Glutamatergic neuron (in vitro differentiated cells): Measurements from ENCODE around the gene COG1. TPM values are rescaled to one million over a fixed set of nuclear protein-coding genes. Genes with fewer than 3 reads are reported as not detected.
A peak's percentile ranks its signal among the peaks of the same experiment; 100 is the strongest.

Experiments
- DNase-seq: peaks from one replicate; pipeline ENCODE4 v3.0.0; 2022
- H3K27ac Mint-ChIP-seq: one replicate; pipeline ENCODE4 v1.8.0; 2020; ENCODE audit warnings: mild to moderate bottlenecking, mixed read lengths, inconsistent platforms; ENCODE audit not compliant: unreplicated experiment
- H3K27me3 Mint-ChIP-seq: one replicate; pipeline ENCODE4 v1.8.0; 2020; ENCODE audit warnings: mild to moderate bottlenecking, moderate library complexity, mixed read lengths, inconsistent platforms; ENCODE audit not compliant: unreplicated experiment
- H3K36me3 Mint-ChIP-seq: one replicate; pipeline ENCODE4 v1.8.0; 2020; ENCODE audit warnings: mild to moderate bottlenecking, mixed read lengths, inconsistent platforms; ENCODE audit not compliant: unreplicated experiment
- H3K4me1 Mint-ChIP-seq: one replicate; pipeline ENCODE4 v1.8.0; 2020; ENCODE audit warnings: mild to moderate bottlenecking, low read depth, mixed read lengths, inconsistent platforms; ENCODE audit not compliant: unreplicated experiment
- H3K4me3 Mint-ChIP-seq: one replicate; pipeline ENCODE4 v1.8.0; 2020; ENCODE audit warnings: mild to moderate bottlenecking, mixed read lengths, inconsistent platforms; ENCODE audit not compliant: unreplicated experiment
- H3K9me3 Mint-ChIP-seq: one replicate; pipeline ENCODE4 v1.8.0; 2020; ENCODE audit warnings: mild to moderate bottlenecking, moderate library complexity, mixed read lengths, inconsistent platforms; ENCODE audit not compliant: unreplicated experiment
- total RNA-seq: library from RNA; stranded (reverse); fragmentation: NEBNext Ultra II Directional; extraction: Animal tissue kit (Norgen Biotek cat#: 25700); gene quantifications from one replicate; pipeline ENCODE4 v1.2.1, GENCODE V29; 2021; ENCODE audit not compliant: unreplicated experiment
- TF ChIP-seq, protein P1 (sequence below): fragments of 200-600 bp; sonication (generic); IDR thresholded peaks from one replicate; pipeline ENCODE4 v1.5.0; 2021; ENCODE audit not compliant: partially characterized antibody, unreplicated experiment

COG1 gene
- total RNA-seq, 1 donor from 2014 or later = 43.1 TPM

DNA sequence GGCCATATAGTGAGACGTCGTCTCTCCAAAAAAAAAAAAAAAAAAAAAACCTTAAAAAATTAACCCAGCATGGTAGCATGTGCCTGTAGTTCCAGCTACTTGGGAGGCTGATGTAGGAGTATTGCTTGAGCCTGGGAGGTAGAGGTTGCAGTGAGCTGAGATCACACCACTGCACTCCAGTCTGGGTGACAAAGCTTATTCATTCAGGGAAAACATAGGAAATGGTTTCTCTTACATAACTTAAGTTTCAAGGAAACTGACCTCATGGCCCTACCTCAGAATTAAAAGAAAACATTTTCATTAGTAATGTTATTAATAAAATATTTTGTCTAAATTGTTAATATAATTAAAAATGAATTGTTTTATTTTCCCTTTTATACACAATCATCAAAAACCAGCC, 31.4 kb downstream of the COG1 start:
- no peak overlapping the region for H3K4me3 Mint-ChIP-seq
- peaks cover 26% of the 10 kb centered on the region for H3K4me1 Mint-ChIP-seq
- H3K27me3 Mint-ChIP-seq = no peaks in the 10 kb centered on the region
- DNase-seq = no peak
- H3K36me3 Mint-ChIP-seq = no peaks in the 10 kb centered on the region
- TF ChIP-seq, protein P1, sequence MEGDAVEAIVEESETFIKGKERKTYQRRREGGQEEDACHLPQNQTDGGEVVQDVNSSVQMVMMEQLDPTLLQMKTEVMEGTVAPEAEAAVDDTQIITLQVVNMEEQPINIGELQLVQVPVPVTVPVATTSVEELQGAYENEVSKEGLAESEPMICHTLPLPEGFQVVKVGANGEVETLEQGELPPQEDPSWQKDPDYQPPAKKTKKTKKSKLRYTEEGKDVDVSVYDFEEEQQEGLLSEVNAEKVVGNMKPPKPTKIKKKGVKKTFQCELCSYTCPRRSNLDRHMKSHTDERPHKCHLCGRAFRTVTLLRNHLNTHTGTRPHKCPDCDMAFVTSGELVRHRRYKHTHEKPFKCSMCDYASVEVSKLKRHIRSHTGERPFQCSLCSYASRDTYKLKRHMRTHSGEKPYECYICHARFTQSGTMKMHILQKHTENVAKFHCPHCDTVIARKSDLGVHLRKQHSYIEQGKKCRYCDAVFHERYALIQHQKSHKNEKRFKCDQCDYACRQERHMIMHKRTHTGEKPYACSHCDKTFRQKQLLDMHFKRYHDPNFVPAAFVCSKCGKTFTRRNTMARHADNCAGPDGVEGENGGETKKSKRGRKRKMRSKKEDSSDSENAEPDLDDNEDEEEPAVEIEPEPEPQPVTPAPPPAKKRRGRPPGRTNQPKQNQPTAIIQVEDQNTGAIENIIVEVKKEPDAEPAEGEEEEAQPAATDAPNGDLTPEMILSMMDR = no peak
- H3K27ac Mint-ChIP-seq = no peak overlapping the region
- H3K9me3 Mint-ChIP-seq = no peaks in the 10 kb centered on the region

DNA sequence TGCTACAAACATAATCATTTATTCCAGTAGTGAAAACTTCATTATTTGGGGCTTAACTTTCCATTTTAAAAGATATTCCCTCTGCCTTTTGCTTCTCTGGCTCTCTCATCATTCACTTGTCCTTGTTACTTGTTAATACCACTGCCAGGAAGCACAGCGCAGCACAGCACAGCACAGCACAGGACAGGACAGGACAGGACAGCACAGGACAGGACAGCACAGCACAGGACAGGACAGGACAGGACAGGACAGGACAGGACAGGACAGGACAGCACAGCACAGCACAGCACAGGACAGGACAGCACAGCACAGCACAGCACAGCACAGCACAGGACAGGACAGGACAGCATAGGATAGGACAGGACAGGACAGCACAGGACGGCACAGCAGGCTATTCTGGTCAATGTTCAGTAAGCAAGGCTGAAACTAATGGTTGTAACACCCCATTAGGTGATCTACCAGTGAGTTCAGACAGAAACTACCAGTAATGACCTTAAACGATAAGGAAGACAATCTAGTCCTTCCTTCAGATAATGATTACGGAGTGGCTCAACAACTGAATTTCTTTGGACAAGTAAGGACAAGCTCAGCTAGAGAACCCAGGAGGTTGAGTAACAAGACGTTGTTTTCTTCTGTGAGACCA, 31.9 kb downstream of the COG1 start:
- TF ChIP-seq, protein P1 = no peak
- H3K27ac Mint-ChIP-seq = peak overlapping the region; percentile 0
- no peaks in the 10 kb centered on the region for H3K27me3 Mint-ChIP-seq
- H3K4me3 Mint-ChIP-seq = no peak overlapping the region
- no peaks in the 10 kb centered on the region for H3K9me3 Mint-ChIP-seq
- H3K36me3 Mint-ChIP-seq = no peaks in the 10 kb centered on the region
- peaks cover 28% of the 10 kb centered on the region for H3K4me1 Mint-ChIP-seq
- DNase-seq = no peak

DNA sequence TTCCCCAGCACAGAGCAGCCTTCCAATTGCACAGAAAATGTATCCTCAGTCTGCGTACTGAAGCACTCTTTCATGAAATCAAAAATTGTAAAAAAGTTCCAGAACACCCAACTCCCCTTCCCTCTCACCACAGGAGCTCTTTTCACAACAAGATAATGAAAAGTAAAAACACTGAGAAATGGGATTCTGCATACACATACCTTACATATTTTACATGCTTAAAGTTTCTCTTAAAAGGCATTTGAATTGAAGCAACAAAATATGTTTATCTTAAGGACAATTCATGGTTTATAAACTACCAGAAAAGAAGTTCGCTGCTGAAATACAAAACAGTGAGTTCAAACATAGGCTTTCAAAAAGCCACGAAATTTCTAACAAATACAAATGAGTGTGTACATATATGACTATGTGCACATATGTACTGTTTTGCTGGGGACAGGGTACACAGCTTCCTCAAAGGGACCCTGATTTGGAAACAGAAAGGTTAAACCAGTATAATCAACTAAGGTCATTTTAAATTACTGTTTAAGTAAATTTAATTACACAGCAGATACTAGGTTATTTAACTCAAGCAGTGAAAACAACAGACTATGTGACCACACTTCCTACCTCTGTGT, 33.8 kb downstream of the COG1 start:
- Mint-ChIP-seq H3K4me3 (no peak overlapping the region), H3K4me1 (peaks cover 31% of the 10 kb centered on the region), H3K36me3 (no peaks in the 10 kb centered on the region), H3K9me3 (peaks cover 9% of the 10 kb centered on the region), H3K27me3 (peaks cover 3% of the 10 kb centered on the region), H3K27ac (no peak overlapping the region)
- TF ChIP-seq, protein P1 = no peak
- no peak for DNase-seq

DNA sequence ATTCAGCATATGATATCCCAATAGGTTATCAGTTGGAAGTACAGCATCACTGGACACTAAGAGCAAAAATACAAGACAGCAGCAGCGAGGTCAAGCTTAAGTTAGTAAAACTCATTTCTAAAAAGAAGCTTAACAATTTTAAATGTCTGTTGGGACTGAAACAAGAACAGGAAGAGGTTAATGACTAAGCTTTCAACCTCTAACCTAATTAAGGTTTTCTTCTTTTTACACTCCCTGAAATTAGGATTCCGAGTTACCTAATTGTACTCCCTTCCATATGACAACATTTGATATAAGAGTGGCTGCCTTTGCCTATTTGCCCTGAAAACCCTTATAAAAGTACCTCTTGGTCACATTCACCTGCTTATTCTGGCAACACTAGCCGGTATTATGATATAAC, 34.5 kb downstream of the COG1 start:
- H3K27me3 Mint-ChIP-seq = peaks cover 4% of the 10 kb centered on the region
- peak overlapping the region; percentile 13 for H3K4me3 Mint-ChIP-seq
- peaks cover 10% of the 10 kb centered on the region for H3K9me3 Mint-ChIP-seq
- peaks cover 31% of the 10 kb centered on the region for H3K4me1 Mint-ChIP-seq
- DNase-seq = no peak
- TF ChIP-seq, protein P1 = no peak
- no peaks in the 10 kb centered on the region for H3K36me3 Mint-ChIP-seq
- H3K27ac Mint-ChIP-seq = peak overlapping the region; percentile 73

DNA sequence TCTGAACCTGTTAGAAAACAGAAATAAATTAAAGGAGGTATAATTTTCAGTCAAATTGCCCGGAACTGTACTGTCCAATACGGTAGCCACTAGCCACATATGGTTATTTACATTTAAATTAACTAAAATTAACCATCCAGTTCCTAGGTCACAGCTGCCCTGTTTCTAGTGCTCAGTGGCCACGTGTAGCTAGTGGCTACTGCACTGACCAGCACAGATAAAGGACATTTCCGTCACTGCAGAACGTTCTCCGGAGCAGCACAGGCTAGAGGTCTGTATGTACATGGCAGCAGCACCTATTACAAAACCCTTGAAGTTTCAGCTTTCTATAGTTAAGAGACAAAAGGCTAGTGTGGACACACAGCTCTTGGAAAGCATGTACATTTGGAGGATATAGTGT, 35.1 kb downstream of the COG1 start:
- Mint-ChIP-seq H3K4me3 (peak overlapping the region; percentile 64), H3K27me3 (peaks cover 6% of the 10 kb centered on the region), H3K27ac (peak overlapping the region; percentile 73), H3K4me1 (peaks cover 31% of the 10 kb centered on the region), H3K9me3 (peaks cover 10% of the 10 kb centered on the region), H3K36me3 (no peaks in the 10 kb centered on the region)
- DNase-seq = no peak
- TF ChIP-seq, protein P1 = no peak
